IMR-90 (cell line): ENCODE measurements around the gene MAGI1. TPM values are rescaled to one million over a fixed set of nuclear protein-coding genes. Genes with fewer than 3 reads are reported as not detected.

Source experiments
- ATAC-seq: fragments of 200-7000 bp; cut with Tn5 transposase; 2 replicates; pipeline ENCODE4 v1.9.1; 2020; ENCODE audit warnings: low read depth, mild to moderate bottlenecking, moderate library complexity
- BruUV-seq: library from RNA; stranded (reverse); fragments of 400-500 nt; replicated peaks from 2 replicates; lab custom pipeline; 2021; lab: Mats Ljungman, UMichigan
- CTCF ChIA-PET: fragments of 300-600 bp; formaldehyde crosslinking; extraction: SDS; loops from one replicate; lab custom pipeline; 2021; ENCODE audit warnings: antibody characterized with exemption; lab: Yijun Ruan, JAX
- POLR2A ChIA-PET: fragments of 300-600 bp; sonication (Branson Sonifier 250); formaldehyde crosslinking; loops from one replicate; lab custom pipeline; 2022; ENCODE audit warnings: antibody characterized with exemption; ENCODE audit not compliant: unreplicated experiment; lab: Charles Lee
- DNase-seq: peaks from one replicate; pipeline ENCODE4 v3.0.0; 2013
- H2AFZ ChIP-seq: replicated peaks from 2 replicates; pipeline ENCODE3; 2013; ENCODE audit warnings: low read length, mild to moderate bottlenecking; ENCODE audit not compliant: poor library complexity
- H2AK5ac ChIP-seq: 2 replicates; pipeline ENCODE4 v1.6.1; 2013; ENCODE audit warnings: low read depth, low read length, inconsistent platforms
- H2AK9ac ChIP-seq: replicated peaks from 2 replicates; pipeline ENCODE3; 2013; ENCODE audit warnings: mild to moderate bottlenecking, low read depth, low read length, moderate library complexity; ENCODE audit not compliant: poor library complexity
- H2BK120ac ChIP-seq: 2 replicates; pipeline ENCODE4 v1.6.1; 2013; ENCODE audit warnings: low read depth, low read length, inconsistent platforms
- H2BK15ac ChIP-seq: 3 replicates; pipeline ENCODE4 v1.6.1; 2013; ENCODE audit warnings: low read depth, low read length, inconsistent platforms
- H2BK20ac ChIP-seq: 2 replicates; pipeline ENCODE4 v1.6.1; 2013; ENCODE audit warnings: low read depth, mild to moderate bottlenecking, inconsistent platforms, low read length, moderate library complexity
- H2BK5ac ChIP-seq: 2 replicates; pipeline ENCODE4 v1.6.1; 2013; ENCODE audit warnings: mild to moderate bottlenecking, low read depth, low read length, inconsistent platforms; ENCODE audit not compliant: poor library complexity, severe bottlenecking
- H3K14ac ChIP-seq: replicated peaks from 2 replicates; pipeline ENCODE4 v1.6.1; 2013; ENCODE audit warnings: low read depth, low read length, inconsistent platforms
- H3K18ac ChIP-seq: 2 replicates; pipeline ENCODE4 v1.6.1; 2013; ENCODE audit warnings: low read depth, low read length, control low read depth
- H3K23ac ChIP-seq: 2 replicates; pipeline ENCODE4 v1.6.1; 2013; ENCODE audit warnings: low read depth, low read length, inconsistent platforms
- H3K27ac ChIP-seq: 2 replicates; pipeline ENCODE4 v1.5.1; 2013; ENCODE audit warnings: mild to moderate bottlenecking, control low read depth, low read length; ENCODE audit not compliant: insufficient read depth
- H3K27me3 ChIP-seq: 2 replicates; pipeline ENCODE4 v1.6.1; 2013; ENCODE audit warnings: low read length; ENCODE audit not compliant: control insufficient read depth, insufficient read depth
- H3K36me3 ChIP-seq: 2 replicates; pipeline ENCODE4 v1.6.1; 2013; ENCODE audit warnings: low read length, mixed read lengths; ENCODE audit not compliant: control insufficient read depth, insufficient read depth
- H3K4ac ChIP-seq: 2 replicates; pipeline ENCODE4 v1.6.1; 2013; ENCODE audit warnings: low read depth, low read length, inconsistent platforms
- H3K4me1 ChIP-seq: 2 replicates; pipeline ENCODE4 v1.6.1; 2013; ENCODE audit warnings: low read length, mixed read lengths; ENCODE audit not compliant: control insufficient read depth, insufficient read depth
- H3K4me2 ChIP-seq: 2 replicates; pipeline ENCODE4 v1.6.1; 2013; ENCODE audit warnings: low read depth, mild to moderate bottlenecking, control low read depth, low read length, moderate library complexity
- H3K4me3 ChIP-seq: 2 replicates; pipeline ENCODE4 v1.5.1; 2013; ENCODE audit warnings: low read depth, mild to moderate bottlenecking, control low read depth, low read length, moderate library complexity; ENCODE audit not compliant: insufficient read depth
- H3K56ac ChIP-seq: 2 replicates; pipeline ENCODE4 v1.6.1; 2013; ENCODE audit warnings: low read length, inconsistent platforms; ENCODE audit not compliant: insufficient read depth; ENCODE audit errors: extremely low read depth
- H3K79me1 ChIP-seq, 2 experiments: 2 replicates each; pipeline ENCODE4 v1.6.1; 2013; ENCODE audit warnings: low read length in 2 of 2, inconsistent platforms in 1 of 2, low read depth in 1 of 2
- H3K9ac ChIP-seq: 2 replicates; pipeline ENCODE4 v1.6.1; 2013; ENCODE audit warnings: low read depth, low read length, control low read depth
- H3K9me1 ChIP-seq: 2 replicates; pipeline ENCODE4 v1.6.1; 2013; ENCODE audit warnings: low read length, inconsistent platforms; ENCODE audit not compliant: insufficient read depth
- H3K9me3 ChIP-seq: 2 replicates; pipeline ENCODE4 v1.6.1; 2013; ENCODE audit warnings: low read length; ENCODE audit not compliant: control insufficient read depth, insufficient read depth
- H4K20me1 ChIP-seq: 2 replicates; pipeline ENCODE4 v1.6.1; 2013; ENCODE audit warnings: low read length, inconsistent platforms; ENCODE audit not compliant: insufficient read depth
- H4K5ac ChIP-seq: 2 replicates; pipeline ENCODE4 v1.6.1; 2013; ENCODE audit warnings: mild to moderate bottlenecking, low read depth, low read length, control low read depth
- H4K8ac ChIP-seq, 2 experiments: 2 replicates each; pipeline ENCODE4 v1.6.1; 2013; ENCODE audit warnings: low read depth in 2 of 2, low read length in 2 of 2, control low read depth in 1 of 2, inconsistent platforms in 1 of 2
- H4K91ac ChIP-seq: 2 replicates; pipeline ENCODE4 v1.6.1; 2013; ENCODE audit warnings: low read depth, low read length, inconsistent platforms; ENCODE audit not compliant: insufficient read depth
- BHLHE40 ChIP-seq: fragments of 150-350 bp; IDR thresholded peaks from 2 replicates; pipeline ENCODE4 v1.6.1; 2016; ENCODE audit warnings: mild to moderate bottlenecking, low read depth, low read length
- CEBPB ChIP-seq: IDR thresholded peaks from 2 replicates; pipeline ENCODE4 v1.6.1; 2012; ENCODE audit warnings: low read depth, low read length, improper control_type of control experiment
- CHD1 ChIP-seq: IDR thresholded peaks from 2 replicates; pipeline ENCODE4 v1.6.1; 2012; ENCODE audit warnings: low read depth, low read length, improper control_type of control experiment
- ELK1 ChIP-seq: fragments of 150-350 bp; IDR thresholded peaks from 2 replicates; pipeline ENCODE4 v1.6.1; 2016; ENCODE audit warnings: low read depth, mild to moderate bottlenecking, low read length, moderate library complexity, borderline replicate concordance
- FOS ChIP-seq: fragments of 150-350 bp; IDR thresholded peaks from 2 replicates; pipeline ENCODE4 v1.6.1; 2016; ENCODE audit warnings: low read depth, low read length
- MAFK ChIP-seq: IDR thresholded peaks from 2 replicates; pipeline ENCODE4 v1.6.1; 2012; ENCODE audit warnings: low read depth, low read length, improper control_type of control experiment
- MAZ ChIP-seq: IDR thresholded peaks from 2 replicates; pipeline ENCODE4 v1.6.1; 2012; ENCODE audit warnings: low read depth, mild to moderate bottlenecking, low read length, improper control_type of control experiment, moderate library complexity, borderline replicate concordance
- MXI1 ChIP-seq: IDR thresholded peaks from 2 replicates; pipeline ENCODE4 v1.6.1; 2012; ENCODE audit warnings: low read depth, mild to moderate bottlenecking, low read length, moderate library complexity, borderline replicate concordance
- NFE2L2 ChIP-seq: fragments of 150-350 bp; IDR thresholded peaks from 2 replicates; pipeline ENCODE4 v1.6.1; 2016; ENCODE audit warnings: low read depth, mild to moderate bottlenecking, low read length
- POLR2A ChIP-seq: IDR thresholded peaks from 2 replicates; pipeline ENCODE4 v1.6.1; 2012; ENCODE audit warnings: mild to moderate bottlenecking, low read depth, low read length
- RAD21 ChIP-seq: IDR thresholded peaks from 2 replicates; pipeline ENCODE4 v1.6.1; 2012; ENCODE audit warnings: low read length, improper control_type of control experiment
- RCOR1 ChIP-seq: IDR thresholded peaks from 2 replicates; pipeline ENCODE4 v1.6.1; 2012; ENCODE audit warnings: mild to moderate bottlenecking, low read length, improper control_type of control experiment; ENCODE audit not compliant: insufficient replicate concordance
- RFX5 ChIP-seq: IDR thresholded peaks from 2 replicates; pipeline ENCODE4 v1.8.0; 2012; ENCODE audit warnings: low read depth, mild to moderate bottlenecking, low read length, moderate library complexity
- SMC3 ChIP-seq: fragments of 150-350 bp; IDR thresholded peaks from 2 replicates; pipeline ENCODE4 v1.6.1; 2016; ENCODE audit warnings: low read depth, mild to moderate bottlenecking, antibody characterized with exemption, low read length, moderate library complexity
- USF2 ChIP-seq: fragments of 150-350 bp; IDR thresholded peaks from 2 replicates; pipeline ENCODE4 v1.6.1; 2017; ENCODE audit warnings: mild to moderate bottlenecking, antibody characterized with exemption, low read length, low read depth
- WGBS, 2 experiments: methylation state at CpG; one replicate each; pipeline versions ENCODE4 v1.1.5 to v1.1.7; 2013; ENCODE audit warnings: missing lambda C conversion rate in 2 of 2; ENCODE audit not compliant: insufficient read length in 1 of 2; ENCODE audit errors: extremely low coverage in 2 of 2; 5-methylcytosine and 5-hydroxymethylcytosine counted together
- dilution Hi-C: fragments of 300-500 bp; cut with HindIII; formaldehyde crosslinking; loops from one replicate; pipeline ENCODE4 v1.14.3; 2018; ENCODE audit warnings: low sequenced_read_pairs; ENCODE audit not compliant: unreplicated experiment
- in situ Hi-C: fragments of 300-500 bp; cut with MboI; formaldehyde crosslinking; loops from 3 replicates; pipeline ENCODE4 v1.14.3; 2019; ENCODE audit warnings: low sequenced_read_pairs, inconsistent platforms, mixed read lengths
- intact Hi-C: fragments of 100-400 bp; cut with micrococcal nuclease; formaldehyde crosslinking; loops from 2 replicates; pipeline ENCODE4 v1.10.0; 2022
- polyA plus RNA-seq, 3 experiments: library from polyadenylated mRNA; depleted of rRNA; stranded (reverse); fragments of >200 nt; gene quantifications; 2 replicates each; pipeline ENCODE4 v1.2.3, GENCODE V29; 2012; ENCODE audit warnings: low replicate concordance in 1 of 3
- total RNA-seq: library from RNA; depleted of rRNA; stranded (reverse); fragments of >200 nt; gene quantifications from 2 replicates; pipeline ENCODE4 v1.2.3, GENCODE V29; 2012
- TF ChIP-seq, protein P1 (sequence below): conservative IDR thresholded peaks from 2 replicates; pipeline ENCODE4 v1.5.1; 2012; ENCODE audit warnings: mild to moderate bottlenecking, low read depth, low read length, improper control_type of control experiment

The MAGI1 gene
- total and polyA plus RNA-seq, 2 of the 4 experiments (the other 2 are of a cell fraction), result 14.5 to 24.2 TPM

- no peak overlapping the region for H3K14ac ChIP-seq
- TF ChIP-seq MXI1 (no peak), BHLHE40 (no peak), CHD1 (no peak), POLR2A (no peak), RFX5 (no peak), SMC3 (no peak), USF2 (no peak), RAD21 (no peak), RCOR1 (no peak), MAZ (no peak), MAFK (no peak), NFE2L2 (no peak), FOS (no peak), ELK1 (no peak), CEBPB (no peak)
- TF ChIP-seq, protein P1, sequence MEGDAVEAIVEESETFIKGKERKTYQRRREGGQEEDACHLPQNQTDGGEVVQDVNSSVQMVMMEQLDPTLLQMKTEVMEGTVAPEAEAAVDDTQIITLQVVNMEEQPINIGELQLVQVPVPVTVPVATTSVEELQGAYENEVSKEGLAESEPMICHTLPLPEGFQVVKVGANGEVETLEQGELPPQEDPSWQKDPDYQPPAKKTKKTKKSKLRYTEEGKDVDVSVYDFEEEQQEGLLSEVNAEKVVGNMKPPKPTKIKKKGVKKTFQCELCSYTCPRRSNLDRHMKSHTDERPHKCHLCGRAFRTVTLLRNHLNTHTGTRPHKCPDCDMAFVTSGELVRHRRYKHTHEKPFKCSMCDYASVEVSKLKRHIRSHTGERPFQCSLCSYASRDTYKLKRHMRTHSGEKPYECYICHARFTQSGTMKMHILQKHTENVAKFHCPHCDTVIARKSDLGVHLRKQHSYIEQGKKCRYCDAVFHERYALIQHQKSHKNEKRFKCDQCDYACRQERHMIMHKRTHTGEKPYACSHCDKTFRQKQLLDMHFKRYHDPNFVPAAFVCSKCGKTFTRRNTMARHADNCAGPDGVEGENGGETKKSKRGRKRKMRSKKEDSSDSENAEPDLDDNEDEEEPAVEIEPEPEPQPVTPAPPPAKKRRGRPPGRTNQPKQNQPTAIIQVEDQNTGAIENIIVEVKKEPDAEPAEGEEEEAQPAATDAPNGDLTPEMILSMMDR, result no peak
- H3K18ac ChIP-seq, result no peak overlapping the region
- H3K9ac ChIP-seq, result no peak overlapping the region
- ChIA-PET CTCF (interaction anchor here (0.6 to 1.2 kb wide), 2 partner anchors 9 to 44 kb away, joined by 3 read pairs; no protein-coding TSS in a partner anchor), POLR2A (no interaction called here)
- H3K9me1 ChIP-seq, result peaks cover 12% of the 10 kb centered on the region
- intact Hi-C loops, result no loop called here
- H2BK120ac ChIP-seq, result no peak overlapping the region
- H3K23ac ChIP-seq, result no peak overlapping the region
- peaks cover 8% of the 10 kb centered on the region; the same call in 1 of the 2 replicates for H4K20me1 ChIP-seq
- H2AFZ ChIP-seq, result no peak overlapping the region
- no peaks in the 10 kb centered on the region for H3K27me3 ChIP-seq
- peak overlapping the region; percentile 53; the same call in 1 of the 3 replicates for H2BK15ac ChIP-seq
- BruUV-seq, result no TSS peak
- no peaks in the 10 kb centered on the region for H3K9me3 ChIP-seq
- H4K8ac ChIP-seq, result peak overlapping the region in 1 of 2 experiments; percentile 46; a peak in 1 of 4 replicates
- H2BK20ac ChIP-seq, result no peak overlapping the region
- H2AK9ac ChIP-seq, result no peak overlapping the region
- no peak overlapping the region; the same call in 1 of the 2 replicates for H2AK5ac ChIP-seq
- H3K4me2 ChIP-seq, result no peak overlapping the region
- H3K4me1 ChIP-seq, result peaks cover 15% of the 10 kb centered on the region
- no peak overlapping the region for H4K91ac ChIP-seq
- in situ Hi-C loops, result no loop called here
- H3K56ac ChIP-seq, result no peak overlapping the region
- dilution Hi-C loops, result no loop called here
- no peak for DNase-seq
- H3K36me3 ChIP-seq, result no peaks in the 10 kb centered on the region
- no peak for ATAC-seq
- no peak overlapping the region for H3K4ac ChIP-seq
- no peak overlapping the region for H2BK5ac ChIP-seq
- H4K5ac ChIP-seq, result no peak overlapping the region
- WGBS, 2 experiments, result 84% methylated on average over 2 of the region's 2 CpGs; no CpG with 5 or more reads in 1 of the 2 experiments
- no peak overlapping the region for H3K27ac ChIP-seq
- no peak overlapping the region for H3K4me3 ChIP-seq
- H3K79me1 ChIP-seq, result peaks cover 20 to 70% of the 10 kb centered on the region in 2 experiments; a peak in 3 of 4 replicates
These were observed 77.6 kb downstream of the MAGI1 start for GRCh38 chr3:65961128-65961527.
